Mesodermal cell (in vitro differentiated cells): ENCODE results near the gene HRC.
"Not testable (repeated sequence)": the region's sequence is repeated elsewhere in the genome, so short reads cannot be mapped to it uniquely, and the experiment has no call there.

ENCODE experiments used
- H3K27ac ChIP-seq: 2 replicates; pipeline ENCODE4 v1.7.0; 2013; ENCODE audit warnings: mild to moderate bottlenecking, low read depth, low read length, moderate library complexity; ENCODE audit not compliant: severe bottlenecking
- H3K36me3 ChIP-seq: 2 replicates; pipeline ENCODE4 v1.7.1; 2013; ENCODE audit warnings: mild to moderate bottlenecking, low read length, moderate library complexity; ENCODE audit not compliant: control insufficient read depth, insufficient read depth
- H3K4me1 ChIP-seq: one replicate; pipeline ENCODE4 v1.7.1; 2013; ENCODE audit warnings: mild to moderate bottlenecking, low read length; ENCODE audit not compliant: insufficient read depth, control insufficient read depth, poor library complexity, severe bottlenecking
- H3K4me3 ChIP-seq: 2 replicates; pipeline ENCODE4 v1.7.0; 2013; ENCODE audit warnings: low read length, control low read depth, mild to moderate bottlenecking; ENCODE audit not compliant: insufficient read depth, poor library complexity, severe bottlenecking; ENCODE audit errors: extremely low read depth
- H3K9me3 ChIP-seq: 2 replicates; pipeline ENCODE4 v1.7.1; 2013; ENCODE audit warnings: mild to moderate bottlenecking, low read length, moderate library complexity; ENCODE audit not compliant: control insufficient read depth
- WGBS, 2 experiments: methylation state at CpG; one replicate each; pipeline ENCODE4 v1.1.5; 2013; ENCODE audit warnings: missing lambda C conversion rate in 2 of 2; ENCODE audit not compliant: insufficient coverage in 2 of 2; 5-methylcytosine and 5-hydroxymethylcytosine counted together

Gene HRC

GRCh38 chr19:49182848-49183375 lies 27.7 kb upstream of the HRC start:
- Histone ChIP-seq H3K9me3 (no peaks in the 10 kb centered on the region), H3K36me3 (peaks cover 18% of the 10 kb centered on the region)

GRCh38 chr19:49182010-49182847 lies 27.0 kb upstream of the HRC start:
- peaks cover 18% of the 10 kb centered on the region for H3K36me3 ChIP-seq
- WGBS, 2 experiments: 96% methylated on average over 13 to 20 of the region's 20 CpGs

More at GRCh38 chr19:49182848-49183375, 27.7 kb upstream of the HRC start:
- 88 to 96% methylated on average over 8 to 17 of the region's 26 CpGs for WGBS, 2 experiments
- H3K4me1 ChIP-seq: no peaks in the 10 kb centered on the region
- H3K27ac ChIP-seq: no peak overlapping the region
- no peak overlapping the region for H3K4me3 ChIP-seq

DNA sequence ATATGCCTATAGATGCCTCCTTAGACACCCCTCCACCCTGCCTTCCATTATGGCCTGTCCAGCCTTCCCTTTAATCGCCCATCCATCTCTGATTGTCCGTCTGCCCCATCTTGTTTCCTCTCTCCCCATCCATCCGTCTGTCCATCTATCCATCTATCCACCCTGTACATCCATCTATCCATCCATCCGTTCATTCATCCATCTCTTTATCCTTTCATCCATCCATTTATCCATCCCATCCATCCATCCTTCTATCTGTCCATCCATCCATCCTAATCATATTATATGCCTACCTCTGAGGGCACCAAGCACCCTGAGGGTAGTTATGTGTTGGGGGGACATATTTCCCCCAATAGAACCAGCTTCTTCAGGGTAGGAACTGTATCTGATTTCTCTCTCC lies 25.5 kb upstream of the HRC start:
- H3K4me3 ChIP-seq: no peak overlapping the region
- H3K36me3 ChIP-seq: peaks cover 15% of the 10 kb centered on the region
- H3K4me1 ChIP-seq: no peaks in the 10 kb centered on the region
- 92 to 95% methylated on average over 4 of the region's 4 CpGs for WGBS, 2 experiments
- H3K9me3 ChIP-seq: no peaks in the 10 kb centered on the region
- no peak overlapping the region for H3K27ac ChIP-seq

More at GRCh38 chr19:49182010-49182847, 27.0 kb upstream of the HRC start:
- H3K4me3 ChIP-seq, H3K4me1 ChIP-seq, H3K9me3 ChIP-seq, H3K27ac ChIP-seq: not testable (repeated sequence)

DNA sequence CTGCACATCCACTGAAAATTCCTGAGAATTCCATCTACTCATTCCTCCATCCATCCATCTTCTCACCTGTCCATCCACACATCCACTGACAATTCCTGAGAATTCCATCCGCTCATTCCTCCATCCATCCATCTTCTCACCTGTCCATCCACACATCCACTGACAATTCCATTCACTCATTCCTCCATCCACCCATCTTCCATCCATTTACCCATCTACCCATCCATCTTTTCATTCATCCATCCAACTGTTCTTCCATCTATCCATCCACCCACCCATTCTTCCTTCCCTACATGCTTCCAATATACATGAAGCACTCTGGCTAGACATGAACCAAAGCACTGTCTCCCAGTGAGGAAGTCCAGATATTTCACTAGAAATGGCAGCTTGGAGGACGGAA lies 18.0 kb upstream of the HRC start:
- Histone ChIP-seq H3K4me1 (no peaks in the 10 kb centered on the region), H3K36me3 (peaks cover 24% of the 10 kb centered on the region), H3K4me3 (no peak overlapping the region), H3K9me3 (no peaks in the 10 kb centered on the region), H3K27ac (no peak overlapping the region)
- 92 to 100% methylated on average over 2 of the region's 2 CpGs for WGBS, 2 experiments

GRCh38 chr19:49168421-49168820 lies 13.2 kb upstream of the HRC start:
- WGBS, 2 experiments: 96 to 99% methylated on average over 18 to 19 of the region's 23 CpGs
- peaks cover 20% of the 10 kb centered on the region for H3K36me3 ChIP-seq

DNA sequence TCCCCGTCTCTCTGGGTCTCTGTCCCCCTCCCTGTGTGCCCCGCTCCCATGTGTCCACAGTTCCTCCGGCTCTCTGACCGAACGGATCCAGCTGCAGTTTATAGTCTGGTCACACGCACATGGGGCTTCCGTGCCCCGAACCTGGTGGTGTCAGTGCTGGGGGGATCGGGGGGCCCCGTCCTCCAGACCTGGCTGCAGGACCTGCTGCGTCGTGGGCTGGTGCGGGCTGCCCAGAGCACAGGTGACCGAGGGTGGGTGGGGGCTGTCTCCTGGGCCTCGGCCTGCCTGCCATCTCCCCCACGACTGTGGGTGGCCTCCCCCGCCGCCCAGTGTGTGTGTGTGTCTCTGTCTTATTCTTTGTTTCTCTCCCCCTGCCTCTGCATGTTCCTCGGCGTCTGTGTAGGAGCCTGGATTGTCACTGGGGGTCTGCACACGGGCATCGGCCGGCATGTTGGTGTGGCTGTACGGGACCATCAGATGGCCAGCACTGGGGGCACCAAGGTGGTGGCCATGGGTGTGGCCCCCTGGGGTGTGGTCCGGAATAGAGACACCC lies 12.7 kb upstream of the HRC start:
- H3K36me3 ChIP-seq: peaks cover 16% of the 10 kb centered on the region
- 89 to 92% methylated on average over 12 to 21 of the region's 25 CpGs for WGBS, 2 experiments
- peaks cover 8% of the 10 kb centered on the region for H3K4me1 ChIP-seq
- no peak overlapping the region for H3K4me3 ChIP-seq
- no peaks in the 10 kb centered on the region for H3K9me3 ChIP-seq
- no peak overlapping the region for H3K27ac ChIP-seq

More at GRCh38 chr19:49168421-49168820, 13.2 kb upstream of the HRC start:
- H3K9me3 ChIP-seq: no peaks in the 10 kb centered on the region
- peaks cover 8% of the 10 kb centered on the region for H3K4me1 ChIP-seq
- no peak overlapping the region for H3K4me3 ChIP-seq
- no peak overlapping the region for H3K27ac ChIP-seq

- 61 to 66% methylated on average over 24 to 30 of the region's 30 CpGs for WGBS, 2 experiments
- Histone ChIP-seq H3K27ac (no peak overlapping the region), H3K36me3 (peaks cover 3% of the 10 kb centered on the region), H3K4me1 (peaks cover 10% of the 10 kb centered on the region), H3K9me3 (no peaks in the 10 kb centered on the region), H3K4me3 (no peak overlapping the region)
Measured at GRCh38 chr19:49165865-49166301, 10.7 kb upstream of the HRC start.

DNA sequence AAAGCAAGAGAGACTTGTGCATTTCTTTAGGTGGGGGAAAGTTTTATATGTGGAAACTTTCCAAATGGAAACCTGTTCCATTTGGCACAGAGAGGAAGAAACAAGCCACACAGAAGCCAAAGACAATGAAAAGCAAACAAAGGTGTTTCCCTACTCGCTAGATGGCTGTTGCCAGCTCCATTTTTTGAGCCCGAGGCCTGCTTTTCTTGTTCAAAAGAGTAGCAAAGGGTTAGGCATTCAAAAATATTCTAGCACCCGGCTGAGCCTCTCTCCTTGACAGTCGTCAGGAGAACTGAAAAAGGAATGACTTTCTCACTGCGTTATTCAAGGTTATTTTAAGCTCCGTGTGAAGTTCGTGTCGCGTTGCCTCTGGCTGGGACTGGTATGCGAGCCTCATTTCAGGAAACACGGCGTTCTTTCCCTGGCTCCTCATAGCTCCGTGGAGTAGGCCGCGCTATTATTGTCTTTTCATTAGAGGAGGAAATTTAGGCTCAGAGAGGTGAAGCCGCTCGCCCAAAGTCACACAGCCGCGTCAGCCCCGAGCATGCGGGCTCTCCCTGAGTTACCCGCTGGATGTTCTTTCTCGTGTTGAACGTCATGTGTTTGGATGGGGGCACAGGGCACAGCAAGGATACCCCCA lies 10.0 kb upstream of the HRC start:
- H3K36me3 ChIP-seq: no peaks in the 10 kb centered on the region
- peak overlapping the region; percentile 16 for H3K27ac ChIP-seq
- WGBS, 2 experiments: 79 to 82% methylated on average over 17 to 22 of the region's 24 CpGs
- no peak overlapping the region for H3K4me3 ChIP-seq
- H3K9me3 ChIP-seq: no peaks in the 10 kb centered on the region
- peaks cover 10% of the 10 kb centered on the region for H3K4me1 ChIP-seq

DNA sequence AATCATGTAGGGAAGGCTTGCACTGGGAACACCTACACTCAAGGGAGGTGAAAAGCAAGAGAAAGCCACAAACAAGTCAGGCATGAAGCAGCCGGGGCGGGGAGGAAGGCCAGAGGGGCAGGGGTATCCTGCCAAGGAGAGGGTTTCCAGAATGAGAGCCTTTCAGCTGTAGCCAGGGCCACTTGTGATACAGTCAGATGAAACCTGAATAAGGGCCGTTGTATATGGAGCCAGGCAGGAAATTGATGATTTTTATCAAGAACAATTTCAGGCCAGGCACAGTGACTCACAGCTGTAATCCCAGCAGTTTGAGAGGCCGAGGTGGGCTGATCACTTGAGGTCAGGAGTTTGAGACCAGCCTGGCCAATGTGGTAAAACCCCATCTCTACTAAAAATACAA lies 6.8 kb upstream of the HRC start:
- WGBS, 2 experiments: 89 to 93% methylated on average over 4 of the region's 4 CpGs
- no peaks in the 10 kb centered on the region for H3K36me3 ChIP-seq
- no peaks in the 10 kb centered on the region for H3K9me3 ChIP-seq
- H3K4me1 ChIP-seq: peaks cover 10% of the 10 kb centered on the region
- no peak overlapping the region for H3K4me3 ChIP-seq
- H3K27ac ChIP-seq: no peak overlapping the region

- Histone ChIP-seq H3K9me3 (no peaks in the 10 kb centered on the region), H3K4me3 (no peak overlapping the region), H3K4me1 (peaks cover 16% of the 10 kb centered on the region), H3K27ac (no peak overlapping the region), H3K36me3 (no peaks in the 10 kb centered on the region)
- WGBS, 2 experiments: 89 to 94% methylated on average over 12 to 13 of the region's 13 CpGs
Measured at GRCh38 chr19:49160450-49161189, 5.4 kb upstream of the HRC start.
